HEK293 (cell line): ENCODE data around the gene FRMD3.

Source experiments
- MZF1 ChIP-seq: fragments of 450-650 bp; formaldehyde crosslinking; IDR thresholded peaks from 2 replicates; pipeline ENCODE4 v1.5.1; 2017; ENCODE audit warnings: missing biosample characterization, missing genetic modification characterization, borderline replicate concordance
- YY1 ChIP-seq: fragments of 450-650 bp; formaldehyde crosslinking; IDR thresholded peaks from 2 replicates; pipeline ENCODE4 v1.5.1; 2018; ENCODE audit warnings: missing biosample characterization, missing genetic modification characterization
- ZNF274 ChIP-seq, 2 experiments: fragments of 200-500 bp in 1 of 2; fragments of 450-650 bp in 1 of 2; sonication (Bioruptor generic) in 1 of 2; formaldehyde crosslinking in 1 of 2; IDR thresholded peaks; 2 replicates each; pipeline versions ENCODE4 v1.5.1 to v1.6.1; 2014 to 2016; ENCODE audit warnings: borderline replicate concordance in 1 of 2, inconsistent platforms in 1 of 2, low read length in 1 of 2, missing biosample characterization in 1 of 2, missing genetic modification characterization in 1 of 2

DNA sequence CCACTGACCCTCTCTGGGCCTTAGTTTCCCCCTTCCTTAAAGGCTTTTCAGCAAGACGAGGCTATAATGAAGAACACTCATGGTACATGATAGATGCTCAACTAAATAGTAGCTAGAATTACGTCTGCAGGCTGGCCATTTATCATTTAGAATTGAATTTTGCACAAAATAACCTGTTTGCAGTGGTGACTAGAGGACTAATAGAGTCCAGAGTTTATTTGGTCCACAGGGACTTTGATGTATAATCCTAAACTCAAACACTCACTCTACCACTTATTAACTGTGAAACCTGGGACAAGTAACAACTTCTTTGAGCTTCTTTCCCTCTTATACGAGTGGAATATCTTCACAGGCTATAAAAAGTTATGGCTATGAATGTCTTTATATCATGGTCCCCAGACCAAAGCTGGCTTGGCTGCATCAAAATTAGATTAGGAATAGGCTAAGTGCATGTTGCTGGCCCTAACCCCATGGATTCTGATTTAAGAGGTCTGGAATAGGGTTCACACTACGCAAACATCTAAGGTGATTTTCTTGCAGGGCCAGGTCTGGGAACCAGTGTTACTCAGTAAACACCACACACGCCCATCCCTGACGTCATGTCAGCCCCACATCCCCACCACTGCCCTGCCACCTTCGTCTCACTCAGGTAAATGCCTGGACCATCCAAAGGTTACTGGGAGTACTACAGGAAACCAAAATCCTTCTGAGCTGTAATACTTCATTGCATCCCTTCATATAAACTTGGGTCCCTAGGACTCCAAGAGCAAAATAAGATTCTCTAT lies 150.6 kb downstream of the FRMD3 start:
- no peak for TF ChIP-seq ZNF274 (IDR thresholded peaks at IDR 0.05; ENCODE audit: low read length)
- no peak for TF ChIP-seq ZNF274 (tag by site-specific recombination; IDR thresholded peaks at IDR 0.05; ENCODE audit: borderline replicate concordance)
- TF ChIP-seq MZF1 (tag by site-specific recombination): no peak
- no peak for TF ChIP-seq YY1
